Right atrium auricular region (tissue), 2 donors: ENCODE results near the gene TECTA. TPM values are rescaled to one million over a fixed set of nuclear protein-coding genes. Genes with fewer than 3 reads are reported as not detected.

Source experiments
- DNase-seq: peaks from one replicate; pipeline ENCODE4 v3.0.0-alpha.2; 2019; ENCODE audit warnings: low spot score
- H3K27ac ChIP-seq, 2 donors: fragments of 200-600 bp; sonication (generic); 1 replicate in 1 of 2; 2 replicates in 1 of 2; pipeline ENCODE4 v1.5.1; 2016 to 2019
- H3K27me3 ChIP-seq, 2 donors: fragments of 200-600 bp; sonication (generic); one replicate each; pipeline versions ENCODE4 v1.5.1 to v1.6.0; 2017 to 2019
- H3K36me3 ChIP-seq: fragments of 200-600 bp; sonication (generic); one replicate; pipeline ENCODE4 v1.5.1; 2016
- H3K4me1 ChIP-seq, 2 donors: fragments of 200-600 bp; sonication (generic); one replicate each; pipeline versions ENCODE4 v1.5.1 to v1.6.0; 2017 to 2019
- H3K4me3 ChIP-seq, 2 donors: fragments of 200-600 bp; sonication (generic); 1 replicate in 1 of 2; 2 replicates in 1 of 2; pipeline ENCODE4 v1.5.1; 2017 to 2019; ENCODE audit warnings: mild to moderate bottlenecking in 1 of 2, moderate library complexity in 1 of 2
- H3K9me3 ChIP-seq, 2 donors: fragments of 200-600 bp; sonication (generic); one replicate each; pipeline ENCODE4 v1.5.1; 2019
- CTCF ChIP-seq, 2 donors: fragments of 200-600 bp; sonication (generic); IDR thresholded peaks; one replicate each; pipeline ENCODE4 v1.5.1; 2019; ENCODE audit warnings: antibody characterized with exemption in 2 of 2
- total RNA-seq, 2 donors: library from RNA; depleted of rRNA; stranded (reverse); fragments of >200 nt; gene quantifications; one replicate each; pipeline ENCODE4 v1.1.0, GENCODE V29; 2016

Gene TECTA
- total RNA-seq, 2 donors from 2014 or later = 1.6 to 3.1 TPM

GRCh38 chr11:121141066-121141465 lies 40.0 kb downstream of the TECTA start:
- no peaks in the 10 kb centered on the region for H3K36me3 ChIP-seq
- H3K4me3 ChIP-seq = no peak overlapping the region
- no peak overlapping the region for H3K27ac ChIP-seq
- no peak for TF ChIP-seq CTCF (IDR thresholded peaks at IDR 0.05)
- no peaks in the 10 kb centered on the region for H3K4me1 ChIP-seq
- H3K27me3 ChIP-seq = no peaks in the 10 kb centered on the region
- no peaks in the 10 kb centered on the region for H3K9me3 ChIP-seq
- DNase-seq = no peak

- Histone ChIP-seq H3K4me3 (no peak overlapping the region), H3K36me3 (no peaks in the 10 kb centered on the region), H3K4me1 (no peaks in the 10 kb centered on the region), H3K27ac (no peak overlapping the region), H3K27me3 (no peaks in the 10 kb centered on the region), H3K9me3 (no peaks in the 10 kb centered on the region)
- TF ChIP-seq CTCF (IDR thresholded peaks at IDR 0.05) = no peak
- no peak for DNase-seq
These were observed 42.9 kb downstream of the TECTA start for GRCh38 chr11:121143921-121144320.

GRCh38 chr11:121144723-121145122 lies 43.7 kb downstream of the TECTA start:
- H3K27me3 ChIP-seq = no peaks in the 10 kb centered on the region
- no peaks in the 10 kb centered on the region for H3K9me3 ChIP-seq
- TF ChIP-seq CTCF (IDR thresholded peaks at IDR 0.05) = no peak
- no peak overlapping the region for H3K27ac ChIP-seq
- H3K4me1 ChIP-seq = no peaks in the 10 kb centered on the region
- H3K4me3 ChIP-seq = no peak overlapping the region
- no peaks in the 10 kb centered on the region for H3K36me3 ChIP-seq
- no peak for DNase-seq

- H3K27me3 ChIP-seq = no peaks in the 10 kb centered on the region
- no peak overlapping the region for H3K4me3 ChIP-seq
- no peaks in the 10 kb centered on the region for H3K9me3 ChIP-seq
- TF ChIP-seq CTCF (IDR thresholded peaks at IDR 0.05) = no peak
- no peak overlapping the region for H3K27ac ChIP-seq
- H3K36me3 ChIP-seq = no peaks in the 10 kb centered on the region
- no peak for DNase-seq
- H3K4me1 ChIP-seq = no peaks in the 10 kb centered on the region
These were observed 44.8 kb downstream of the TECTA start for GRCh38 chr11:121145826-121146225.

GRCh38 chr11:121149116-121149515 lies 48.1 kb downstream of the TECTA start:
- no peak overlapping the region for H3K4me3 ChIP-seq
- H3K36me3 ChIP-seq = no peaks in the 10 kb centered on the region
- TF ChIP-seq CTCF (IDR thresholded peaks at IDR 0.05) = no peak
- no peaks in the 10 kb centered on the region for H3K4me1 ChIP-seq
- no peaks in the 10 kb centered on the region for H3K27me3 ChIP-seq
- H3K27ac ChIP-seq = no peak overlapping the region
- no peak for DNase-seq
- H3K9me3 ChIP-seq = no peaks in the 10 kb centered on the region

GRCh38 chr11:121151207-121151688 lies 50.2 kb downstream of the TECTA start:
- Histone ChIP-seq H3K4me1 (no peaks in the 10 kb centered on the region), H3K27me3 (no peaks in the 10 kb centered on the region)

More at GRCh38 chr11:121151207-121151688, 50.2 kb downstream of the TECTA start:
- DNase-seq = no peak
- no peak for TF ChIP-seq CTCF (IDR thresholded peaks at IDR 0.05)
- H3K36me3 ChIP-seq = no peaks in the 10 kb centered on the region
- H3K4me3 ChIP-seq = no peak overlapping the region
- no peaks in the 10 kb centered on the region for H3K9me3 ChIP-seq
- no peak overlapping the region for H3K27ac ChIP-seq
